ENCODE data around the gene SYDE2.

GRCh38 chr1:85179522-85179921, 21.3 kb downstream of the SYDE2 start:
- TF ChIP-seq RBM22 (IDR thresholded peaks at IDR 0.05; ENCODE audit: low read depth, low read length, poor library complexity, severe bottlenecking) (no peak), SMARCB1 (IDR thresholded peaks at IDR 0.05; ENCODE audit: insufficient read length, low read depth) (no peak)
